Activated naive CD4-positive, alpha-beta T cell treated with anti-CD3 and anti-CD28 coated beads, Interleukin-2, amount 50 U/mL, for 72 hours (primary cell): ENCODE data around the gene OR51V1. TPM values are rescaled to one million over a fixed set of nuclear protein-coding genes. Genes with fewer than 3 reads are reported as not detected.
"Not testable (repeated sequence)": the region's sequence is repeated elsewhere in the genome, so short reads cannot be mapped to it uniquely, and the experiment has no call there.

Experiments used
- ATAC-seq, 2 donors: fragments of 150-1000 bp; cut with Tn5 transposase; 2 replicates each; pipeline ENCODE4 v1.10.0; 2021; ENCODE audit warnings: mild to moderate bottlenecking in 2 of 2, moderate library complexity in 2 of 2
- DNase-seq, 2 donors: peaks; one replicate each; pipeline ENCODE4 v3.0.0; 2021 to 2022; ENCODE audit warnings: low spot score in 2 of 2
- H3K27ac Mint-ChIP-seq, 2 donors: one replicate each; pipeline ENCODE4 v1.8.0; 2022; ENCODE audit warnings: mild to moderate bottlenecking in 2 of 2, mixed read lengths in 2 of 2
- H3K36me3 Mint-ChIP-seq, 2 donors: one replicate each; pipeline ENCODE4 v1.8.0; 2022; ENCODE audit warnings: mixed read lengths in 2 of 2
- H3K9me3 Mint-ChIP-seq, 2 donors: one replicate each; pipeline ENCODE4 v1.8.0; 2022; ENCODE audit warnings: mixed read lengths in 2 of 2
- total RNA-seq, 2 donors: library from RNA; stranded (reverse); gene quantifications; one replicate each; pipeline ENCODE4 v1.2.3, GENCODE V29; 2022

Gene OR51V1
- total RNA-seq, 2 donors from 2014 or later: not detected

GRCh38 chr11:5203366-5203765, 2.9 kb upstream of the OR51V1 start:
- ATAC-seq (no peak), DNase-seq (no peak)
- Mint-ChIP-seq H3K9me3 (no peaks in the 10 kb centered on the region), H3K36me3 (no peaks in the 10 kb centered on the region), H3K27ac (no peak overlapping the region)

- Mint-ChIP-seq H3K27ac (no peak overlapping the region), H3K9me3 (peaks cover under 1 to 1% of the 10 kb centered on the region in 2 donors), H3K36me3 (no peaks in the 10 kb centered on the region)
- ATAC-seq (no peak), DNase-seq (no peak)
These were observed 2.2 kb downstream of the OR51V1 start for GRCh38 chr11:5198285-5198684.

GRCh38 chr11:5197536-5197935, 2.9 kb downstream of the OR51V1 start:
- Mint-ChIP-seq H3K36me3 (no peaks in the 10 kb centered on the region), H3K9me3 (peaks cover 4 to 5% of the 10 kb centered on the region in 2 donors), H3K27ac (no peak overlapping the region)
- ATAC-seq: no peak
- no peak for DNase-seq

DNA sequence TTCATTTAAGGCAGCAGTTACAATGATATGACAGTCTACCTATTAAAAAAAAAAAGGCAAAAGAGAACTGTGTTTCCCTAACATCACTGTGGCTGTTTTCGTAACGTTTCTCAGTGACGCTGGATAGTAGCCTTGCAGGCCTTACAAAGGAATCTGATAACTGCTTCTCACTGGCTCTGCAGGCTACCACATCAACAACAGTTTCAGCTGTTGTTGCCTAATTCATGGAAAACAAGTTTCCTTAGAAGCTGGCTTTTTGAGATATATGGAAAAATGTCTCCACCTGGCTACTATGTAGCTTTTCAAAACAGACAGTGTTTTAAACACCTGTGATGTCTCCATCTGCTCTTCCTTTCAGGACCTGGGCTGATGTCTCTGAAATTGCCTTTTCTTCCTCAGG, 3.8 kb downstream of the OR51V1 start:
- Mint-ChIP-seq H3K9me3 (peaks cover 4 to 5% of the 10 kb centered on the region in 2 donors), H3K27ac (no peak overlapping the region), H3K36me3 (no peaks in the 10 kb centered on the region)
- no peak for DNase-seq
- no peak for ATAC-seq

DNA sequence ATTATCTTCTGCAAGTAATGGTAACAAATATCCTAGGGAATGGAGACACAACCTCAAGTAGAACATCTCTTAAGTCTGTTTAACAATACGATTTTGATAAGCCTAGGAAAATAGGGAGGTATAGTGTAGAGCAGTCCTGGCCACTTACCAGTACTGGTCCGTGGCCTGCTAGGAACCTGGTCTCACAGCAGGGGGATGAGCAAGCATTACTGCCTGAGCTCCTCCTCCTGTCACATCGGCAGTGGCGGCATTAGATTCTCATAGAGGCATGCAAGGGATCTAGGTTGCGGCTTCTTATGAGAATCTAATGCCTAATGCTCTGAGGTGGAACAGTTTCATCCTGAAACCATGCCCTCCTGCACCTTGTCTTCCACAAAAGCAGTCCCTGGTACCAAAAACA, 4.4 kb downstream of the OR51V1 start:
- H3K27ac Mint-ChIP-seq: no peak overlapping the region
- ATAC-seq (no peak), DNase-seq (no peak)
- H3K36me3 Mint-ChIP-seq: no peaks in the 10 kb centered on the region
- peaks cover 7 to 9% of the 10 kb centered on the region in 2 donors for H3K9me3 Mint-ChIP-seq

- ATAC-seq (no peak), DNase-seq (no peak)
- H3K9me3 Mint-ChIP-seq: peaks cover 12 to 19% of the 10 kb centered on the region in 2 donors
- no peaks in the 10 kb centered on the region for H3K36me3 Mint-ChIP-seq
- H3K27ac Mint-ChIP-seq: no peak overlapping the region
These were observed 7.7 kb downstream of the OR51V1 start for GRCh38 chr11:5192738-5193137.

- ATAC-seq (no peak), DNase-seq (no peak)
- no peak overlapping the region for H3K27ac Mint-ChIP-seq
- H3K9me3 Mint-ChIP-seq: peaks cover 10 to 17% of the 10 kb centered on the region in 2 donors
- H3K36me3 Mint-ChIP-seq: no peaks in the 10 kb centered on the region
These were observed 12.3 kb downstream of the OR51V1 start for GRCh38 chr11:5188201-5188600.

DNA sequence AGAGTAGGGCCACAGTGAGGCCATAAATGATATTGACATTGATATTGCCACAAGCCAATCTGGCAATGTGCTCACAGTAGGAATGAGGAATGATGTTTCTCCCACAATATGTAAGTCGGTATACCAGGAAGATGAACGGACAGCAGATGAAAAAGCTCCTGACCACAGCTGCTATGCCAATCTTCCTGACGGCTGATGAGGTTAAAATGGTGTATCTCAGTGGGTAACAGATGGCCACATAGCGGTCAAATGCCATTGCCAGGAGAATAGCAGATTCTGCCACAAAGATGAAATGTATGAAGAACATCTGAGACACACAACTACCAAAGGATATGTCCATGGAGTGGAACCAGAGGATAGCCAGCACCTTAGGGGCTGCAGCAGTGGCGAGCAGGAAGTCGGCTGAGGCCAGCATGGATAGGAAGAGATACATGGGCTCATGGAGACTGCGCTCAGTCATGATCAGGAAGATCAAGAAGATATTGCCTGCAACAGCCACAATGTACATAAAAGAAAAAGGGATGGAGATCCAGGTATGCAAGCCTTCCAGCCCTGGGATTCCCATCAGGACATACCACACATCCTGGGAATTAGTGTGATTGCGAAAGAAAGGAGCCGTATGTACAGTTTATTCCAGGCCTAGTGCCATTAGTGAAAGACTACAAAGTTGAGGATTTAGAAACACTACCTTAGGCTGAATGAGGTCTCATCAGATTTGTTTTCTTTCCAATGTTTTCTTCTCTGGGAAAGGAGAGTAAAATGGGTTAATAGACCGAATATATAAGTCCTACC, 22.2 kb downstream of the OR51V1 start:
- H3K27ac Mint-ChIP-seq: no peak overlapping the region
- ATAC-seq (no peak), DNase-seq (no peak)
- no peaks in the 10 kb centered on the region for H3K36me3 Mint-ChIP-seq
- H3K9me3 Mint-ChIP-seq: peaks cover 0 to 2% of the 10 kb centered on the region in 2 donors

DNA sequence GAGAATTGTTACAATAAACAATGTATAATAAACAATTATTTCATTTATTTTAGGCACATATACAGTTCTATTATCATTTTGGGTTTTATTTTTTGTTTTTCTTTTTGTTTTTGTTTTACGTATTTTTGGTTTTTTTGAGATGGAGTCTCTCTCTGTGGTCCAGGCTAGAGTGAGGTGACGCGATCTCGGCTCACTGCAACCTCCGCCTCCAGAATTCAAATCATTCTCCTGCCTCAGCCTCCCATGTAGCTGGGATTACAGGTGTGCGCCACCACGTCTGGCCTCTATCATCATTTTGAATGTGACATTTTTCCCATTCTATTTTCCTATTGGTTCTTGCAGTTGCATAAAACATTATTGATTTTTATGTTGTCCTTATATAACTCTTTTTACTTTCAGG, 25.5 kb downstream of the OR51V1 start:
- Mint-ChIP-seq H3K27ac (no peak overlapping the region), H3K9me3 (peaks cover 0 to 2% of the 10 kb centered on the region in 2 donors), H3K36me3 (no peaks in the 10 kb centered on the region)
- ATAC-seq (no peak), DNase-seq (no peak)

DNA sequence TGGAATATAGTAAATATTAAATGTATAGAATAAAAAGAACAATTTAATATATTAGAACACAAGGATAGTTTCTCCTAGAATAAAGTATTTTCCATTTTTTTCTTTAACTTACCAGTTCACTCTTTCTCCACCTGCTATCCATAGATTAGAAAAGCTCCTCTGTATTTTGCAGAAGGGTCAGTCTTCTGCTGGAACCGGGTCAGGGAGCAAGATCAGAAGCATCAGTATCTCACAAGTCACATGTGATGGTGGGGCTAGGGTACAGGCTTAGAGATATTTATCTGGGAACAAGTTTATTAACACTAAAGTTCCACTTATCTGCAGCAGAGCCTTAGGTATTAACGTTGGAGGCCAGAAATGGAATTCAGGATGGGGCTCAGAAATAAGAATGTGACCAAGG, 28.6 kb downstream of the OR51V1 start:
- Mint-ChIP-seq H3K36me3 (no peaks in the 10 kb centered on the region), H3K27ac (no peak overlapping the region), H3K9me3 (peaks cover 0 to 2% of the 10 kb centered on the region in 2 donors)
- no peak for DNase-seq
- no peak for ATAC-seq

GRCh38 chr11:5165898-5166297, 34.6 kb downstream of the OR51V1 start:
- not testable (repeated sequence) for H3K9me3 Mint-ChIP-seq, H3K36me3 Mint-ChIP-seq, H3K27ac Mint-ChIP-seq, ATAC-seq, DNase-seq

DNA sequence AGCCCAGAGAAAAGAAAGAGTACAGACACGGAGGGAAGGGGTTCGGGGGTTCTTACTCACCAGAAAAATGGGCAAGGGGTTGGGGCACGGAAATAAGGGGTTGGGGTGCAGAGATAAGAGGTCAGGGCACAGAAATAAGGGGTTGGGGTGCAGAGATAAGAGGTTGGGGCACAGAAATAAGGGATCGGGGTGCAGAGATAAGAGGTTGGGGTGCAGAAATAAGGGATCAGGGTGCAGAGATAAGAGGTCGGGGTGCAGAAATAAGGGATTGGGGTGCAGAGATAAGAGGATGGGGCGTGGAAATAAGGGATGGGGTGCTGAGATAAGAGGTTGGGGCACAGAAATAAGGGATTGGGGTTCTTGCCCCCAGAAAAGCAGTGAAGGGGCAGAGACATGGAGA, 35.7 kb downstream of the OR51V1 start:
- not testable (repeated sequence) for H3K27ac Mint-ChIP-seq, DNase-seq, H3K9me3 Mint-ChIP-seq, ATAC-seq, H3K36me3 Mint-ChIP-seq

GRCh38 chr11:5161045-5161444, 39.4 kb downstream of the OR51V1 start:
- H3K36me3 Mint-ChIP-seq, H3K9me3 Mint-ChIP-seq, ATAC-seq, H3K27ac Mint-ChIP-seq, DNase-seq: not testable (repeated sequence)

GRCh38 chr11:5160217-5160616, 40.3 kb downstream of the OR51V1 start:
- H3K36me3 Mint-ChIP-seq, ATAC-seq, H3K9me3 Mint-ChIP-seq, DNase-seq, H3K27ac Mint-ChIP-seq: not testable (repeated sequence)

DNA sequence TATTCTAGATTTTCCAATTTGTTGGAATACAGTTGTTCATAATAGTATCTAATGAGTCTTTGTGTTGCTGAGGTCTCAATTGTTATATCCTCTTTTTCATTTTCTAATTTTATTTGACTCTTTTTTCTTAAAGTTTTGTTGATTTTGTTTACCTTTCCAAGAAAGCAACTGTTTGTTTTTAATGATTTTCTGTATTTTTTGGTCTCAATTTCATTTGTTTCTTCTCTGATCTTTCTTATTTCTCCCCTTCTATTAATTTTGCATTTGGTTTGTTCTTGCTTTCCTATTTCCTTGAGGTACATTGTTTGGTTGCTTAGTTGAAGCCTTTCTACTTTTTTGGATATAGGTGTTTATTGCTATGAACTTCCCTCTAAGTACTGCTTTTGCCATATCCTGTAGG, 40.7 kb downstream of the OR51V1 start:
- H3K27ac Mint-ChIP-seq: no peak overlapping the region
- no peak for DNase-seq
- H3K36me3 Mint-ChIP-seq: no peaks in the 10 kb centered on the region
- no peaks in the 10 kb centered on the region for H3K9me3 Mint-ChIP-seq
- no peak for ATAC-seq

GRCh38 chr11:5154657-5155056, 45.8 kb downstream of the OR51V1 start, which contains the start of gene OR52A1:
Gene OR52A1, minus strand, starts transcription at chr11:5154757. Its CDS starts 2,388 bp downstream, at chr11:5152369.
- Mint-ChIP-seq H3K9me3 (no peaks in the 10 kb centered on the region), H3K27ac (no peak within 1 kb of the TSS), H3K36me3 (no peaks in the 10 kb centered on the region)
- ATAC-seq (no peak), DNase-seq (no peak)

GRCh38 chr11:5153574-5154431, 46.7 kb downstream of the OR51V1 start:
- Mint-ChIP-seq H3K36me3 (no peaks in the 10 kb centered on the region), H3K27ac (no peak overlapping the region), H3K9me3 (no peaks in the 10 kb centered on the region)
- ATAC-seq: no peak
- DNase-seq: no peak
